Neuron (in vitro differentiated cells): ENCODE data around the gene CUTA.

Source experiments
- H2AFZ ChIP-seq: one replicate; pipeline ENCODE4 v1.6.1; 2013; ENCODE audit warnings: low read depth, mild to moderate bottlenecking, inconsistent platforms, low read length, moderate library complexity
- H3K27me3 ChIP-seq: one replicate; pipeline ENCODE4 v1.6.1; 2013; ENCODE audit warnings: low read length; ENCODE audit not compliant: insufficient read depth
- H3K36me3 ChIP-seq: one replicate; pipeline ENCODE4 v1.6.1; 2013; ENCODE audit warnings: low read length; ENCODE audit not compliant: insufficient read depth
- H3K4me1 ChIP-seq: one replicate; pipeline ENCODE4 v1.6.1; 2013; ENCODE audit warnings: low read length; ENCODE audit not compliant: insufficient read depth
- H3K4me3 ChIP-seq: 2 replicates; pipeline ENCODE4 v1.5.1; 2013; ENCODE audit warnings: mild to moderate bottlenecking, low read length, moderate library complexity
- H3K9me3 ChIP-seq: one replicate; pipeline ENCODE4 v1.6.1; 2013; ENCODE audit warnings: low read length

CUTA gene

DNA sequence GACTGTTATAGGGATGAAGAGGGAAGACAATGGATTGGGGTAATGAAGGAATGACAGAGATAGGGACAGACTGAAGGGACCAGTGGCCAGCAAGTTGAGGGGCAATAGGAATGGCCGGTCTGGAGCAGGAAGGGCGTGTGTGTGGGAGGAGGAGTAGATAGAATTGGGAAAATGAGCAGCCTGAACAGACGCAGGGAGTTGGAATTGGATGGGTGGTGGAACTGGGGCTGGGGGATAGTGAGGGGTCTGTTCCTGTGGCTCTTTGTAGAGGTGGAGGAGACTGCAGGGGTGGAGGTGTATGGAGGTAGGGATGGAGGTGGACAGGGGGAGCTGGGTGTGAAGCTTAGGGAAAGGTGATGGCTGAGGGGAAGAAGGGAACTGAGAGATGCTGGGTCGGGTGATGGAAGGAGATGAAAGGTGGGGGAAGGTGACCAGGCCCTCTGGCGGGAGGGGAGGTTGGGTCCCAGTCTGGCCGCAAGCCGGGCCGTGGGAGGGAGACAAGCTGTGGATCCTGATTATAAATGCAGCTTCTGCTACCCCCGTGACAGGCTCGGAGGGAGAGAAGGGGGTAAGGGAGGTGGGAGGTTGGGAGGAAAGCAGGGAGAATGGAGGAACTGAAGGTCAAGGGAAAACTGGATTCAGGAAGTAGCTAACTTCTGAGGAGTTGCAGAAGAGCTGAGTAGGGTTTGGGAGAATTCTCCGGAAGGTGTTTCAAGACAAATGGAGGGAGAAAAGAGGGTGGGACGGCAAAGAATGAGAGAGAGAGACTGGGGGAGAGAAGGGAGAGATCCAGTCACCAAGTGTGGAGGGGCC, 7.2 kb upstream of the CUTA start:
- no peaks in the 10 kb centered on the region for H3K27me3 ChIP-seq
- H2AFZ ChIP-seq, result no peak overlapping the region
- peaks cover 61% of the 10 kb centered on the region for H3K4me1 ChIP-seq

GRCh38 chr6:33423777-33424176, 5.9 kb upstream of the CUTA start:
- Histone ChIP-seq H2AFZ (no peak overlapping the region), H3K27me3 (no peaks in the 10 kb centered on the region), H3K36me3 (peaks cover 4% of the 10 kb centered on the region), H3K4me1 (peaks cover 58% of the 10 kb centered on the region), H3K9me3 (no peaks in the 10 kb centered on the region), H3K4me3 (no peak overlapping the region)

More for the DNA sequence above, 7.2 kb upstream of the CUTA start:
- H3K9me3 ChIP-seq, result no peaks in the 10 kb centered on the region
- H3K4me3 ChIP-seq, result peak overlapping the region; percentile 62
- peaks cover 4% of the 10 kb centered on the region for H3K36me3 ChIP-seq

DNA sequence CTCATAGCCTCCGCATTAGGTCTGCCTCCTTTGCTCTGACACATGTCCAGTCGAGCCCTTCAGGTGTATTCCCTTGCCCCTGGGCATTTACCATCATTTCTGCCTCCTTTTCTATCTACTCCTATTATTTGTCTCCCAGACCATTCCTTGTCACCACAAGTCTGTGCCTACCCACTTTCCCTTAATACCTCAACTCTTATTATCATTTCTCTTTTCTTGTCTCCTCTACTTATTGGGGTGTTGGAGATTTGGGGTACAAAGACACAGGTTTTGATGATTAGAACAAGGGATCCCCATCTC, 3.4 kb upstream of the CUTA start:
- no peaks in the 10 kb centered on the region for H3K27me3 ChIP-seq
- H3K9me3 ChIP-seq, result no peaks in the 10 kb centered on the region
- no peak overlapping the region for H2AFZ ChIP-seq
- H3K36me3 ChIP-seq, result peaks cover 4% of the 10 kb centered on the region
- H3K4me3 ChIP-seq, result peak overlapping the region; percentile 74
- H3K4me1 ChIP-seq, result peaks cover 55% of the 10 kb centered on the region

- Histone ChIP-seq H3K4me1 (peaks cover 57% of the 10 kb centered on the region), H3K36me3 (peaks cover 7% of the 10 kb centered on the region), H2AFZ (no peak overlapping the region), H3K4me3 (peak overlapping the region; percentile 74), H3K27me3 (no peaks in the 10 kb centered on the region), H3K9me3 (no peaks in the 10 kb centered on the region)
Measured at GRCh38 chr6:33420491-33421343, 2.8 kb upstream of the CUTA start.

GRCh38 chr6:33419580-33420490, 1.9 kb upstream of the CUTA start, which contains the start of gene SYNGAP1:
Gene SYNGAP1 (plus strand): TSS chr6:33420065. CDS start chr6:33420265, 200 bp downstream.
- Histone ChIP-seq H3K4me3 (peak within 1 kb of the TSS; percentile 74), H2AFZ (no peak within 1 kb of the TSS), H3K4me1 (peaks cover 53% of the 10 kb centered on the region), H3K27me3 (no peaks in the 10 kb centered on the region), H3K36me3 (peaks cover 16% of the 10 kb centered on the region), H3K9me3 (no peaks in the 10 kb centered on the region)

- H3K9me3 ChIP-seq, result no peaks in the 10 kb centered on the region
- no peak overlapping the region for H2AFZ ChIP-seq
- H3K27me3 ChIP-seq, result no peaks in the 10 kb centered on the region
- peak overlapping the region; percentile 74 for H3K4me3 ChIP-seq
- peaks cover 44% of the 10 kb centered on the region for H3K4me1 ChIP-seq
- peaks cover 23% of the 10 kb centered on the region for H3K36me3 ChIP-seq
Measured at GRCh38 chr6:33418690-33419291, 884 bp upstream of the CUTA start.

- Histone ChIP-seq H3K4me3 (peak overlapping the region; percentile 74), H2AFZ (peak overlapping the region; percentile 41), H3K27me3 (no peaks in the 10 kb centered on the region), H3K9me3 (no peaks in the 10 kb centered on the region), H3K36me3 (peaks cover 27% of the 10 kb centered on the region), H3K4me1 (peaks cover 47% of the 10 kb centered on the region)
Measured at GRCh38 chr6:33417128-33417902, 592 bp downstream of the CUTA start.

DNA sequence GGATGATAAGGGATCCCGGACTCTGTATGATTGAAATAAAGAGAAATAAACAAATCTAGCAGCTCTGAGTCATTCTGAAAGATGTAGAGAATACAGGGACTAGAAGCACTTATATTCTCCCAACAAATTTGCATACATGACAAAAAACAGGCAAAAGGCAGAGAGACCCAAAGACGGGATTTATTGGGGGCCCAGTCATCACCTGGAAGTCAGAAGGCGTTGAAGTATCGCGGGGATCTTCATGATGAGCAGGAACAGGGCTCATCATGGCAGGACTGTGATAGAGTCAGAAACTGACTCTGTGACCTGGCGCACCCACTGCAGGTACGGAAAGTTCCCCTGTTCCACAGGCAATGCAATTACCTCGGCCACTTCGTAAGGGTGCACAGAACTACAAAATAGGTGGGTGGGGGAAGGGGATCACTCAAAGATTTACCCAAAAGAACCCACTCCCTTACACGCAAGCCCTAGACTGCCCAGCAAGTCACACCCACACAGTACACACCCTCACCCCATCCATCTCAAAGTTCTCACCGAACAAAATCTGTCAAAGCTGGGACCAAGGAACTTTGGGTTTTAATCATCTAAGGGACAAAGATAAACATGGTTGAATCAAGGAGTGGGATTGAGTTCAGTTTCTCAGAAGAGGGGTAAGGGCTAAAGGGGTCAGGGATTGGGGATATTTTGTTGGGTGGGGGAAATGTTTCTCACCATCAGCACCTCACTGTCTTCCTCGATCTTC, 1.4 kb downstream of the CUTA start:
- Histone ChIP-seq H3K9me3 (no peaks in the 10 kb centered on the region), H3K36me3 (peaks cover 29% of the 10 kb centered on the region), H2AFZ (no peak overlapping the region), H3K27me3 (no peaks in the 10 kb centered on the region), H3K4me3 (peak overlapping the region; percentile 74), H3K4me1 (peaks cover 46% of the 10 kb centered on the region)

DNA sequence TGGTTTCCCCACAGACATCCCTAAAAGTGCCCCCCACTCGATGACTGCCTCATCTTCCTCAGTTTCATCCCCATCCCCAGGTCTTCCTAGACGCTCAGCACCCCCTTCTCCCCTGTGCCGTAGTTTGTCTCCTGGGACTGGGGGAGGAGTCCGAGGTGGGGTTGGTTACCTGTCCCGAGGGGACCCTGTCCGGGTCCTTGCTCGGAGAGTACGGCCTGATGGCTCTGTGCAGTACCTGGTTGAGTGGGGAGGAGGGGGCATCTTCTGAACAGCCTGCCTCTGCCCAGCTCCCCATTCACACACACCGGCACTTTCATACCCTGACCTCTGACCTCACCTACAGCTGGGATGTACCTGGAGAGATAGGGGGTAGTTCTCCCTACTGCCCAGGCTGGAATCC, 2.1 kb downstream of the CUTA start:
- Histone ChIP-seq H3K4me3 (peak overlapping the region; percentile 6), H3K9me3 (no peaks in the 10 kb centered on the region), H3K27me3 (no peaks in the 10 kb centered on the region), H2AFZ (no peak overlapping the region), H3K36me3 (peaks cover 29% of the 10 kb centered on the region), H3K4me1 (peaks cover 39% of the 10 kb centered on the region)

DNA sequence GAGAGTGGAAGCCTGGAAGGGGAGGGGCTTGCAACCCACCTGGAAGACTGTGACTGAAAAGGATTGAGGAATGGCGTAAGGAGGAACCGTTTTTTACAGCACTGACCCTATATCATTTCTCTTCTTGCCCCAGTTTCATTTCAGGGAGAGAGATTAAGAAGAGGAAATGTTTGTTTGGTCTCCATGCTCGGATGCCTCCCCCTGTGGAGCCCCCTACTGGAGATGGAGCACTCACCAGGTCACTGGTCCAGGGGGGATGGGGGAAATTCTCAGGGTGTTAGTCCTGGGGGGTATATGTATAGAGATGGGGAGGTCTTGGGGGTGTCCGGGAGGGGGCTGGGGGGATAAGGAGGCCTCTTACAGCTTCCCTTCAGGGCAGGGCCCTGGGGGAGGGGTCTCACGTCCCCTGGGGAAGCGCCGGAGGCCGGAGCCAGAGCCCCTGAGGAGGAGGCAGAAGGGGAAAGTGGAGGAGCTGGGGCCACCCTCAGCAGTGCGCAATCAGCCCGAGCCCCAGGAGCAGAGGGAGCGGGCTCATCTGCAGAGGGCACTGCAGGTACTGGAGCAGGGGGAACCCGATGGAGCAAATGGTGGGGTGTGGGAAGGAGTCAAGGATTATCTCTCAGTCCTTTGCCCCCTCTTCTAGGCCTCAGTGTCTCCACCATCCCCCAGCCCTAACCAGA, 3.2 kb downstream of the CUTA start:
- H3K36me3 ChIP-seq, result peaks cover 29% of the 10 kb centered on the region
- H2AFZ ChIP-seq, result no peak overlapping the region
- peaks cover 38% of the 10 kb centered on the region for H3K4me1 ChIP-seq
- H3K9me3 ChIP-seq, result no peaks in the 10 kb centered on the region
- no peak overlapping the region for H3K4me3 ChIP-seq
- H3K27me3 ChIP-seq, result no peaks in the 10 kb centered on the region
